ENCODE results near the gene TMEM132D.

TMEM132D gene

GRCh38 chr12:129300011-129300410, 603.8 kb downstream of the TMEM132D start:
- DNase-seq (ENCODE audit: low read depth, low spot score), result no peak
- H3K27ac ChIP-seq, result no peak overlapping the region

GRCh38 chr12:129298921-129299320, 604.9 kb downstream of the TMEM132D start:
- no peak for DNase-seq (ENCODE audit: low read depth, low spot score)
- H3K27ac ChIP-seq, result no peak overlapping the region

GRCh38 chr12:129296671-129297070, 607.2 kb downstream of the TMEM132D start:
- no peak for DNase-seq (ENCODE audit: low read depth, low spot score)
- no peak overlapping the region for H3K27ac ChIP-seq

GRCh38 chr12:129294868-129295267, 609.0 kb downstream of the TMEM132D start:
- no peak overlapping the region for H3K27ac ChIP-seq
- DNase-seq (ENCODE audit: low read depth, low spot score), result no peak

- DNase-seq (ENCODE audit: low read depth, low spot score), result no peak
- no peak overlapping the region for H3K27ac ChIP-seq
These were observed 624.1 kb downstream of the TMEM132D start for GRCh38 chr12:129279771-129280170.

- H3K27ac ChIP-seq, result no peak overlapping the region
- DNase-seq (ENCODE audit: low read depth, low spot score), result no peak
These were observed 627.3 kb downstream of the TMEM132D start for GRCh38 chr12:129276361-129277060.

- DNase-seq (ENCODE audit: low read depth, low spot score), result no peak
- no peak overlapping the region for H3K27ac ChIP-seq
These were observed 633.9 kb downstream of the TMEM132D start for GRCh38 chr12:129269756-129270495.

- no peak for DNase-seq (ENCODE audit: low read depth, low spot score)
- H3K27ac ChIP-seq, result no peak overlapping the region
These were observed 645.0 kb downstream of the TMEM132D start for GRCh38 chr12:129258781-129259318.

- DNase-seq (ENCODE audit: low read depth, low spot score), result no peak
These were observed 646.3 kb downstream of the TMEM132D start for GRCh38 chr12:129257524-129257923.

GRCh38 chr12:129246630-129247029, 657.2 kb downstream of the TMEM132D start:
- no peak overlapping the region for H3K27ac ChIP-seq
- DNase-seq (ENCODE audit: low read depth, low spot score), result no peak

More at GRCh38 chr12:129257524-129257923, 646.3 kb downstream of the TMEM132D start:
- no peak overlapping the region for H3K27ac ChIP-seq

GRCh38 chr12:129245769-129246168, 658.1 kb downstream of the TMEM132D start:
- no peak overlapping the region for H3K27ac ChIP-seq
- DNase-seq (ENCODE audit: low read depth, low spot score), result no peak

- H3K27ac ChIP-seq, result no peak overlapping the region
- no peak for DNase-seq (ENCODE audit: low read depth, low spot score)
These were observed 662.0 kb downstream of the TMEM132D start for GRCh38 chr12:129241852-129242251.

- H3K27ac ChIP-seq, result no peak overlapping the region
These were observed 665.9 kb downstream of the TMEM132D start for GRCh38 chr12:129237881-129238280.

GRCh38 chr12:129234209-129234608, 669.6 kb downstream of the TMEM132D start:
- no peak for DNase-seq (ENCODE audit: low read depth, low spot score)

More at GRCh38 chr12:129237881-129238280, 665.9 kb downstream of the TMEM132D start:
- no peak for DNase-seq (ENCODE audit: low read depth, low spot score)

GRCh38 chr12:129231491-129231890, 672.3 kb downstream of the TMEM132D start:
- no peak for DNase-seq (ENCODE audit: low read depth, low spot score)
- no peak overlapping the region for H3K27ac ChIP-seq

More at GRCh38 chr12:129234209-129234608, 669.6 kb downstream of the TMEM132D start:
- H3K27ac ChIP-seq, result no peak overlapping the region

GRCh38 chr12:129230995-129231394, 672.8 kb downstream of the TMEM132D start:
- DNase-seq (ENCODE audit: low read depth, low spot score), result no peak
- no peak overlapping the region for H3K27ac ChIP-seq

GRCh38 chr12:129226851-129227250, 677.0 kb downstream of the TMEM132D start:
- no peak for DNase-seq (ENCODE audit: low read depth, low spot score)
- H3K27ac ChIP-seq, result no peak overlapping the region

GRCh38 chr12:129226005-129226404, 677.8 kb downstream of the TMEM132D start:
- DNase-seq (ENCODE audit: low read depth, low spot score), result no peak
- H3K27ac ChIP-seq, result no peak overlapping the region

GRCh38 chr12:129215556-129215955, 688.3 kb downstream of the TMEM132D start:
- H3K27ac ChIP-seq, result no peak overlapping the region
- DNase-seq (ENCODE audit: low read depth, low spot score), result no peak

GRCh38 chr12:129213551-129213950, 690.3 kb downstream of the TMEM132D start:
- H3K27ac ChIP-seq, result no peak overlapping the region
- DNase-seq (ENCODE audit: low read depth, low spot score), result no peak

Measured in epithelial cell of prostate (primary cell).